Measurements from ENCODE around the gene TMEM18. TPM values are rescaled to one million over a fixed set of nuclear protein-coding genes. Genes with fewer than 3 reads are reported as not detected.
"Not testable (repeated sequence)": the region's sequence is repeated elsewhere in the genome, so short reads cannot be mapped to it uniquely, and the experiment has no call there.

The TMEM18 gene
- total RNA-seq, 2 experiments from 2014 or later = 22.1 to 25.6 TPM

- no peak for ATAC-seq
- no peak for DNase-seq
- Mint-ChIP-seq H3K36me3 (peaks cover 10% of the 10 kb centered on the region), H3K27me3 (peaks cover 19% of the 10 kb centered on the region), H3K4me1 (peaks cover 5% of the 10 kb centered on the region), H3K27ac (no peak overlapping the region), H3K9me3 (ENCODE audit: low read depth) (peaks cover 23% of the 10 kb centered on the region), H3K4me3 (no peak overlapping the region)
- CTCF ChIA-PET = no interaction called here
Measured at GRCh38 chr2:689237-689636, 12.0 kb upstream of the TMEM18 start.

- Mint-ChIP-seq H3K9me3 (ENCODE audit: low read depth) (peaks cover 29% of the 10 kb centered on the region), H3K27ac (no peak overlapping the region), H3K4me1 (peaks cover 5% of the 10 kb centered on the region), H3K4me3 (no peak overlapping the region), H3K36me3 (peaks cover 14% of the 10 kb centered on the region), H3K27me3 (peaks cover 17% of the 10 kb centered on the region)
- ATAC-seq (no peak), DNase-seq (no peak)
- CTCF ChIA-PET = no interaction called here
Measured at GRCh38 chr2:688504-689076, 11.4 kb upstream of the TMEM18 start.

- peaks cover 34% of the 10 kb centered on the region for H3K9me3 Mint-ChIP-seq (ENCODE audit: low read depth)
- ATAC-seq = no peak
- CTCF ChIA-PET = no interaction called here
- peaks cover 3% of the 10 kb centered on the region for H3K4me1 Mint-ChIP-seq
- H3K27me3 Mint-ChIP-seq = peaks cover 7% of the 10 kb centered on the region
- no peak overlapping the region for H3K27ac Mint-ChIP-seq
- no peak for DNase-seq
- H3K4me3 Mint-ChIP-seq = no peak overlapping the region
- H3K36me3 Mint-ChIP-seq = peaks cover 20% of the 10 kb centered on the region
Measured at GRCh38 chr2:685421-685820, 8.2 kb upstream of the TMEM18 start.

GRCh38 chr2:684913-685312 is 7.7 kb upstream of the TMEM18 start:
- H3K36me3 Mint-ChIP-seq = peaks cover 20% of the 10 kb centered on the region
- H3K4me1 Mint-ChIP-seq, CTCF ChIA-PET, H3K27ac Mint-ChIP-seq, ATAC-seq, H3K27me3 Mint-ChIP-seq, H3K4me3 Mint-ChIP-seq, DNase-seq: not testable (repeated sequence)
- peaks cover 34% of the 10 kb centered on the region for H3K9me3 Mint-ChIP-seq (ENCODE audit: low read depth)

- CTCF ChIA-PET = no interaction called here
- H3K36me3 Mint-ChIP-seq = peaks cover 23% of the 10 kb centered on the region
- H3K27me3 Mint-ChIP-seq = peaks cover 2% of the 10 kb centered on the region
- H3K9me3 Mint-ChIP-seq (ENCODE audit: low read depth) = peaks cover 28% of the 10 kb centered on the region
- no peak overlapping the region for H3K27ac Mint-ChIP-seq
- no peak overlapping the region for H3K4me3 Mint-ChIP-seq
- DNase-seq (no peak), ATAC-seq (no peak)
- peaks cover 8% of the 10 kb centered on the region for H3K4me1 Mint-ChIP-seq
Measured at GRCh38 chr2:682226-682625, 5.0 kb upstream of the TMEM18 start.

GRCh38 chr2:681312-681711 is 4.1 kb upstream of the TMEM18 start:
- H3K27me3 Mint-ChIP-seq = no peaks in the 10 kb centered on the region
- H3K4me1 Mint-ChIP-seq = peaks cover 12% of the 10 kb centered on the region
- H3K9me3 Mint-ChIP-seq (ENCODE audit: low read depth) = peaks cover 22% of the 10 kb centered on the region
- CTCF ChIA-PET = no interaction called here
- DNase-seq (no peak), ATAC-seq (no peak)
- peaks cover 23% of the 10 kb centered on the region for H3K36me3 Mint-ChIP-seq
- no peak overlapping the region for H3K27ac Mint-ChIP-seq
- H3K4me3 Mint-ChIP-seq = no peak overlapping the region

- Mint-ChIP-seq H3K27me3 (no peaks in the 10 kb centered on the region), H3K36me3 (peaks cover 23% of the 10 kb centered on the region), H3K9me3 (ENCODE audit: low read depth) (peaks cover 22% of the 10 kb centered on the region), H3K4me1 (peaks cover 20% of the 10 kb centered on the region), H3K4me3 (no peak overlapping the region), H3K27ac (no peak overlapping the region)
- no peak for ATAC-seq
- no peak for DNase-seq
- CTCF ChIA-PET = no interaction called here
Measured at GRCh38 chr2:680496-680895, 3.3 kb upstream of the TMEM18 start.

- peaks cover 36% of the 10 kb centered on the region for H3K4me1 Mint-ChIP-seq
- CTCF ChIA-PET = no interaction called here
- peaks cover 9% of the 10 kb centered on the region for H3K9me3 Mint-ChIP-seq (ENCODE audit: low read depth)
- DNase-seq (no peak), ATAC-seq (no peak)
- peak overlapping the region; percentile 66 for H3K27ac Mint-ChIP-seq
- H3K27me3 Mint-ChIP-seq = no peaks in the 10 kb centered on the region
- peaks cover 17% of the 10 kb centered on the region for H3K36me3 Mint-ChIP-seq
- peak overlapping the region; percentile 92 for H3K4me3 Mint-ChIP-seq
Measured at GRCh38 chr2:678964-679363, 1.8 kb upstream of the TMEM18 start.

GRCh38 chr2:677959-678550 is 849 bp upstream of the TMEM18 start:
- ATAC-seq (no peak), DNase-seq (no peak)
- H3K4me1 Mint-ChIP-seq = peaks cover 39% of the 10 kb centered on the region
- CTCF ChIA-PET = interaction anchor here (1.0 kb wide), 1 partner anchor 38 kb away, joined by 3 read pairs; no protein-coding TSS in a partner anchor
- H3K4me3 Mint-ChIP-seq = peak overlapping the region; percentile 92
- peaks cover 14% of the 10 kb centered on the region for H3K36me3 Mint-ChIP-seq
- H3K9me3 Mint-ChIP-seq (ENCODE audit: low read depth) = peaks cover 4% of the 10 kb centered on the region
- H3K27me3 Mint-ChIP-seq = no peaks in the 10 kb centered on the region
- H3K27ac Mint-ChIP-seq = peak overlapping the region; percentile 98

GRCh38 chr2:676647-677055 is 555 bp downstream of the TMEM18 start:
- peak; percentile 98 for DNase-seq
- Mint-ChIP-seq H3K4me3 (peak overlapping the region; percentile 93), H3K9me3 (ENCODE audit: low read depth) (no peaks in the 10 kb centered on the region), H3K27ac (peak overlapping the region; percentile 87), H3K4me1 (peaks cover 39% of the 10 kb centered on the region), H3K27me3 (no peaks in the 10 kb centered on the region), H3K36me3 (peaks cover 10% of the 10 kb centered on the region)
- peak; percentile 87 for ATAC-seq
- CTCF ChIA-PET = no interaction called here

- Mint-ChIP-seq H3K9me3 (ENCODE audit: low read depth) (no peaks in the 10 kb centered on the region), H3K4me3 (peak overlapping the region; percentile 93), H3K27me3 (no peaks in the 10 kb centered on the region), H3K36me3 (peaks cover 10% of the 10 kb centered on the region), H3K27ac (peak overlapping the region; percentile 87), H3K4me1 (peaks cover 39% of the 10 kb centered on the region)
- DNase-seq (peak; percentile 76), ATAC-seq (peak; percentile 37)
- CTCF ChIA-PET = no interaction called here
Measured at GRCh38 chr2:675982-676646, 1.1 kb downstream of the TMEM18 start.

GRCh38 chr2:675460-675859 is 1.7 kb downstream of the TMEM18 start:
- Mint-ChIP-seq H3K4me3 (peak overlapping the region; percentile 93), H3K27ac (no peak overlapping the region), H3K36me3 (peaks cover 15% of the 10 kb centered on the region), H3K9me3 (ENCODE audit: low read depth) (no peaks in the 10 kb centered on the region), H3K27me3 (no peaks in the 10 kb centered on the region), H3K4me1 (peaks cover 39% of the 10 kb centered on the region)
- DNase-seq (no peak), ATAC-seq (no peak)
- CTCF ChIA-PET = no interaction called here

- CTCF ChIA-PET = no interaction called here
- Mint-ChIP-seq H3K4me1 (peaks cover 39% of the 10 kb centered on the region), H3K36me3 (peaks cover 16% of the 10 kb centered on the region), H3K4me3 (no peak overlapping the region), H3K27ac (peak overlapping the region; percentile 13), H3K9me3 (ENCODE audit: low read depth) (no peaks in the 10 kb centered on the region), H3K27me3 (no peaks in the 10 kb centered on the region)
- ATAC-seq (no peak), DNase-seq (no peak)
Measured at GRCh38 chr2:675051-675450, 2.2 kb downstream of the TMEM18 start.

GRCh38 chr2:674321-674985 is 2.8 kb downstream of the TMEM18 start:
- H3K36me3 Mint-ChIP-seq = peaks cover 22% of the 10 kb centered on the region
- H3K27me3 Mint-ChIP-seq = no peaks in the 10 kb centered on the region
- H3K4me1 Mint-ChIP-seq = peaks cover 39% of the 10 kb centered on the region
- ATAC-seq (no peak), DNase-seq (no peak)
- peak overlapping the region; percentile 27 for H3K27ac Mint-ChIP-seq
- no peak overlapping the region for H3K4me3 Mint-ChIP-seq
- no peaks in the 10 kb centered on the region for H3K9me3 Mint-ChIP-seq (ENCODE audit: low read depth)
- CTCF ChIA-PET = no interaction called here
